Stimulated activated CD4-positive, alpha-beta T cell treated with anti-CD3 and anti-CD28 coated beads, Interleukin-2, amount 100 ng/mL, for 24 hours (primary cell): Measurements from ENCODE around the gene TDP2.
"Not testable (repeated sequence)": the region's sequence is repeated elsewhere in the genome, so short reads cannot be mapped to it uniquely, and the experiment has no call there.

Experiments used
- DNase-seq, 2 donors: peaks; one replicate each; pipeline ENCODE4 v3.0.0-alpha.2; 2020

Gene TDP2

GRCh38 chr6:24678792-24679352, 12.2 kb upstream of the TDP2 start:
- DNase-seq, result not testable (repeated sequence)

- DNase-seq, result no peak
Observed at GRCh38 chr6:24673625-24674024, 6.9 kb upstream of the TDP2 start.

- no peak for DNase-seq
Observed at GRCh38 chr6:24672620-24673182, 6.0 kb upstream of the TDP2 start.

GRCh38 chr6:24671077-24671476, 4.4 kb upstream of the TDP2 start:
- DNase-seq, result not testable (repeated sequence)

DNA sequence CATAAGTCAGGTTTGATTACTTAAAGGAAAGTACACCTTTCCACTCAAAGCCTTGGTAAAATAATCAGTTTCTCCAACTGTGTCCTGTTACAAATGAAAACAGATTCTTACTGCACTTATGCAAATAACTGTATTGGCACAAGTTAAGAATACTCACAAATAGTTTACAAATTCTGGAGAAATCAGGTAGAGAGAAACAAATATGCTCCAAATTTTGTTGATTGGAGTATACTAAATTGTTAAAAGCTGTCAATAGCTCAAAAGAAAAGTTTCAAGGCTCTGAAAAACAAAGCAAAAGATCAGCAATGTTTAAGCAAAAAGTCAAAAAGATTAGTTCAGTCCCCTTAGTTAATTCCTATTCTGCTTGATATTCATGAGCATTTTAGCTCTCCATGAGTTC, 3.8 kb upstream of the TDP2 start:
- not testable (repeated sequence) for DNase-seq

- DNase-seq, result no peak
Observed at GRCh38 chr6:24668997-24669361, 2.3 kb upstream of the TDP2 start.

DNA sequence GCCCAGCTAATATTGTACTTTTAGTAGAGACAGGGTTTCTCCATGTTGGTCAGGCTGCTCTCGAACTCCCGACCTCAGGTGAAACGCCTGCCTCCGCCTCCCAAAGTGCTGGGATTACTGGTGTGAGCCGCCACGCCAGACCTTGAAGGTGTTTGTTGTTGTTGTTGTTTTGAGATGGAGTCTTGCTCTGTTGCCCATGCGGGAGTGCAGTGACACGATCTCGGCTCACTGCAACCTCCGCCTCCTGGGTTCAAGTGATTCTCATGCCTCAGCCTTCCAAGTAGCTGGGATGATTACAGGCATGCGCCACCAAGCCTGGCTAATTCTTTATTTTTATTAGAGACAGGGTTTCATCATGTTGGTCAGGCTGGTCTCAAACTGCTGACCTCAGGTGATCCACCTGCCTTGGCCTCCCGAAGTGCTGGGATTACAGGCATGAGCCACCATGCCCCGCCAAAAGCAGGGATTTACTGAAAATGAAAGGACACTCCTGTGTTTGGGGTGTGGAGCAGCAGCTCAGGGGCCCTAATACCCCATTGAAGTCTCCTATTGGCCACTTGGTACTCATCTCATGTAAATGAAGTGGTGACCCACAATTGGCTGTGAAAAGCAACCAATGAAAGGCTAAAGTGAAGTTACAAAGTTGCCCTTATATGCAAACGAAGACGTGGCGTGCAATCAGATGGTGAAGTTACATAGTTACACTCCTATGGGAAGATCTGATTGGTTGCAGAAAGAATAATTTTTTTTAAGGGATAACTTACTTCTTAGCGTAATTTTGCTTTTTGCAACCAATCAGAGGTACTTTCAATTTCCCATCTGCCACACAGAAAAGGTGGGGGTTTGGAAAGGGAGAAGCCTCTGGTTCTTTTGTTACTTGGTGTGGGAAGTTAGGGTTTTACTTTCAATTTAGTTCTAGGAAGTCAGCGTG, 1.6 kb upstream of the TDP2 start:
- DNase-seq, result not testable (repeated sequence)

DNA sequence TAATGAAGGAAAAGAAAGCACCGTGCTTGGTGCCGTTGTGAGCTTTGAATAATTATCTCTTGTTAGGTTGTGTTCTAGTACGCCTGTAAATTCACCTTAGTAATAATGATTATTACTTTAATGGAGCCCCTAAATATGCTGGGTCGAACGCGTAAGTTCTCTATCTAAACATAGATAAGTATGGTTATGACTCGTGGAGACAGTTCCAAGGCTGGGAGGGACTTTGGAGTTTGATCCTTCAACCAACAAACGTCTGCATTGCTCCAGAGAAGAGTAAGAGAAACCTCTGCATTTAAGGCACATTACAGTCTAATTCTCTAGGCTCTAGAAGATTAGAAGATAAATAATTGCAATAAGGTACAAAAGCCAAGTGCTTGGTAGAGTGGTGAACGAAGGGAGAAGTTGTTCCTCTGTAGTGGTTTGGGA, 692 bp upstream of the TDP2 start:
- no peak for DNase-seq

DNA sequence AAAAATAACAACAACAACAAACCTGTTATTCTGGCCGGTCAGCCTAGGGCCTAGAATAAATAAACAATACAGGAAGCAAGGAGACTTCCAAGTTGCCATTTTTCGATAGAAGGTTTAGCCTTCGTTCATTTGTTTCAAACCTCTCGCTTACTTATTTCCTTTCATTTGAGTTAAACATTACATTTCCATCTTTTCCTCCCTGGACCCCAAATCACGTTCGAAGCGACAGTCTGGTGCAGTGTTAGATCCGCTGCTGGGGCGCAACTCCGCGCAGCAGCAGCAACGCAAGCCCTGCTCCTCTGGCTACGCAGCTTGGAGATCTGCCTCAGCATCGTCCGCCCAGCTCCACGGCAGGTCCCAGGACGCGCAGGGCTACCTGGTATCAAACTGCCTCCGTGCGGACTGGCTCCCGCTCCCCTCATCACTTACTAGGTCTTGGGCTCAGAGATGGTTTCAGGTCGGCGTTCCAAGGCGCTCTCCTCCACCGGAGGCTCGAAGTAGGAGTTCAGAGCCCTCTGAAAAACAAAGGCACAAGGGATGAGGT, 530 bp downstream of the TDP2 start:
- peak in 1 of 2 donors; percentile 50 for DNase-seq

DNA sequence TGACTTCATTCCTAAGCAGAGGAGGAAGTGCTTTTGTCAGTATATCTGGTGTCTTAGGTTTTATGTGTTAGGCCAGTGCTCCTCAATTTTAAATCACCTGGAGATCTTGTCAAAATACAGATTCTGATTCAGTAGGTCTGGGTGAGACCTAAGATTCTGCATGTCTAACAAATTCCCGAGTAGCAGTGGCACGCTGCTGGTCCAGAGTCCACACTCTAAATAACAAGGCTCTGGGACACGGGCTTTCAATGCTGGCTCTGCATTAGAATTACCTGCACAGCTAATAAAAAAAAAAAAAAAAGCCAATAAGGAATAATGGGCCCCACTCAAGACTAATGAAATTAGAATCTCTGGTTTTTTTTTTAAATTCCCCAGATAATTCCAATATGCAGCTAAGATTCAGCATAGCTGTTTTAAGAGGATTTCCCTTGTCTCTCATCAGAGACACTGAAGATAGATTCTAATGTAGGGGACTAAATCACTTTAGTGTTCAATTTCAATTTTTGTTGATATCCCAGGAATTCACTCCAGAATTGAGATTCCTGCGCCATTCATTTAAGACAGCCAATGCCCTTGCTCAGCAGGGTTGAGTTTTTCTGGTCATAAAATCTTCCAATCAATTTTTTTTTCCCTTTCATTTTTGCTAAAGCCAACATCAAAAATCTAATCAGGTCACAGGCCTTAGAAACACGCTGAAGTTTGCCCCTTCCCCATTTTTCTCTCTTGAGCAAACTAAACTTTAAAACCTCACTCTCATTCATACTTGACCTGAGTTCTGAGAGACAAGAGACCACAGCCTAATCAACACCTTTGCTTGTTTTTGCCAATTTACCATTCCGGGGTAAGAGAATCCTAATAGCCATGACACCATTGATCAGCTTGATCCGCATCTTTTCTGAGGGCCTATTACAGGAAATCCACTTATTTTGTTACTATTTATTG, 2.4 kb downstream of the TDP2 start:
- DNase-seq, result no peak

DNA sequence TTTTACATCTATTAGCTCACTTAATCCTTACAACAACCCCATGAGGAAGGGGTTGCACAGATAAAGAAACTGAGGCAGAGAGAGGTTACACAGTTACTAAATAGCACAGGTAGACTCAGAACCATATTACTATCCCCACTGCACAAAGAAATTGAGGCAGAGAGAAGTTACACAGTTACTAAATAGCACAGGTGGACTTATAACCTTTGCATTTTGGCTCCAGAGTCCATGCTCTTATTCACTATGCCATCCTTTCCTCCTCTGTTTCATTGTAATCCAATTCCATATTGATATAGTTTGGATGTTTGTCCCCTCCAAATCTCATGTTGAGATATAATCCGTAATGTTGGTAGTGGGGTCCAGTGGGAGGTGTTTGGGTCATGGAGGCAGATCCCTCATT, 3.5 kb downstream of the TDP2 start:
- no peak for DNase-seq

DNA sequence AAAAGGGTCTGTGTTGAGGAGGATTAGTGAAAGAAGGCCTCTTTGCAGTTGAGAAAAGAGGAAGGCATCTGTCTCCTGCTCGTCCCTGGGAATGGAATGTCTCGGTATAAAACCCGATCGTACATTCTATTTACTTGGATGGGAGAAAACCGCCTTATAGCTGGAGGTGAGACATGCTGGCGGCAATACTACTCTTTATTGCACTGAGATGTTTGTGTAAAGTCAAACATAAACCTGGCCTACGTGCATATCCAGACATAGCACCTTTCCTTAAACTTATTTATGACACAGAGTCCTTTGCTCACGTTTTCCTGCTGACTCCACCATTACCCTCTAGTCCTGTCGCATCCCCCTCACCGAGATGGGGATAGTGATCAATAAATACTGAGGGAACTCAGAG, 4.5 kb downstream of the TDP2 start:
- no peak for DNase-seq

DNA sequence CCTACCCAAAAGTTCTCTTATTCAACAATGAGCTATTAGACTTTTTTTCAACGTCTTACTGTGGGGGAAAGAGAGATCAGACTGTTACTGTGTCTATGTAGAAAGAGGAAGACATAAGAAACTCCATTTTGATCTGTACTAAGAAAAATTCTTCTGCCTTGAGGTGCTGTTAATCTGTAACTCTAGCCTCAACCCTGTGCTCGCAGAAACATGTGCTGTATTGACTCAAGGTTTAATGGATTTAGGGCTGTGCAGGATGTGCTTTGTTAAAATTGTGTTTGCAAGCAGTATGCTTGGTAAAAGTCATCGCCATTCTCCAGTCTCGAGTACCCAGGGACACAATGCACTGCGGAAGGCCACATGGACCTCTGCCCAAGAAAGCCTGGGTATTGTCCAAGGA, 4.9 kb downstream of the TDP2 start:
- DNase-seq, result not testable (repeated sequence)

GRCh38 chr6:24660105-24660504, 6.6 kb downstream of the TDP2 start:
- no peak for DNase-seq

- DNase-seq, result no peak
Observed at GRCh38 chr6:24659561-24659960, 7.1 kb downstream of the TDP2 start.

DNA sequence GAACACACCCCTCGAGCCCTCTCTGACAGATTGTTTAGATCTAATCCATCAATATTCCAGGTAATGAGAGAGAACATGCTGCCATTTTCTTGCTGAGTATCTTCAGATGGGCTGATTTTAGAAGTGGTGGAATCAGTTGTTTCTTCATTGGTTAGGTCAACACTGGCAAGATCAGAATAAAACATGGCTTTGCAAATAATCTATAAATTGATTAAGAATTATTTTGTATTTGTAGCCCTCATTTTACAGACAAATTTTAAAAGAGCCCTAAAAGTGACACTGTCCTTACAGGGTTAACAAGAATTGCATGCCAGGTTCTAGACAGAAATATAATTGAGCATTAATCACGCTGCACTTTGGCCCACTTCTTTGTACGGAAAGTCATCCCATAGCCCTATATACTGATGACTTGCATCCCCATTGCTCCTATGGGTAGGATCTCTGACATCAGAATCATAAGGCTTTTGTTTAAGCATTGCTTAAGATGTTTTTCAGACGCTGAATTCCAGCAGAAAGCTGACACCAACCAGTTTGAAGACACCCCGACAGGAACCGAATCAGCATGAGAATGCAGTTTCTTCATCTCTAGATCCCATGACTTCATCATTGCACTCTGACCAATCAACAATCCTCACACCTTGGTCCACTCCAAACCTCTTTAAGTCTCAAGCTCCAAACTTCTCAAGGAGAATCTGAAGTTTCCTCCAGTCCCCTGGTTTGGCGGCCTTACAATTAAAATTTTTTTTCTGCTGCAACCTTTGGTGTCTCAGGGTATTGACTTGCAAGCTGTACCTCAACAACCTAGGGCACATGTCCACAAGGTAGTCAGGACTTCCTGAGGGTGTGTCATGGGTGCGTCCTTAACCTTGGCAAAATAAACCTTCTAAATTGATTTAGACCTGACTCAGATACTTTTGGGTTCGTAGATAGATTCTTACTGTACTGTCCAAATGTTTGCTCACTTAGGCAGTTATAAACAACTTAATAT, 7.8 kb downstream of the TDP2 start:
- no peak for DNase-seq

- no peak for DNase-seq
Observed at GRCh38 chr6:24655215-24655614, 11.5 kb downstream of the TDP2 start.

GRCh38 chr6:24650365-24650764, 16.3 kb downstream of the TDP2 start:
- DNase-seq, result no peak

DNA sequence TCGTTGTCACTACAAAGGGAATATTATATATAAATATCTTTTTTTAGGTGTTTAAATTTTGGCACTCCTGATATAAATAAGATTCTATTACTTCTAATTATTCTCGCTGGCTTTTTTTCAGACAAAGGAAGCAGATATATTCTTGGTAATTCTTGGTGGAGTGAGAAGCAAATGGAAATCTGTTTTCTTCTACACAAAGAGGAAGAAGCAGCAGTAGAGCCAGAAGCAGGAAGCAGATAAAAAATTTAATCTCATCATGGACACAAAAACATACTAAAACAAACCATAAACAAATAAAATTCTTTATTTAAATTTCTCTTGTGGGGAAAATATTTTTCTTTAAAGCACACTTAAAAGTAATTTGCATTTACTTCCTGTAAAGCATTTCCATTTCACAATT, 17.0 kb downstream of the TDP2 start:
- no peak for DNase-seq

DNA sequence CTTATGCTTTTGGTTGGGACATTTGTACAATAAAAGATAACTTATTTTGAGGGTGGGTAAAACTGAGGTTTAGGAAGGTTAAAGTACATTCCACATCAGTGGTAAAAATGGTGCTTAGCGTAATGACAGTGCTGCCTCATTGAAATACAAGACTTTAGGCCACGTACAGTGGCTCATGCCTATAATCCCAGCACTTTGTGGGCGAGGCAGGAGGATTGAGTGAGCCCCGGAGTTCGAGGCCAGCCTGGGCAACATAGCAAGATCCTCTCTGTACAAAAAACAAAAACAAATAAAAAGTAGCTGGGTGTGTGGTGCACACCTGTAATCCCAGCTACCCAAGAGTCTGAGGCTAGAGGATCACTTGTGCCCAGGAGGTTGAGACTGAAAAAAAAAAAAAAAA, 18.4 kb downstream of the TDP2 start:
- no peak for DNase-seq

DNA sequence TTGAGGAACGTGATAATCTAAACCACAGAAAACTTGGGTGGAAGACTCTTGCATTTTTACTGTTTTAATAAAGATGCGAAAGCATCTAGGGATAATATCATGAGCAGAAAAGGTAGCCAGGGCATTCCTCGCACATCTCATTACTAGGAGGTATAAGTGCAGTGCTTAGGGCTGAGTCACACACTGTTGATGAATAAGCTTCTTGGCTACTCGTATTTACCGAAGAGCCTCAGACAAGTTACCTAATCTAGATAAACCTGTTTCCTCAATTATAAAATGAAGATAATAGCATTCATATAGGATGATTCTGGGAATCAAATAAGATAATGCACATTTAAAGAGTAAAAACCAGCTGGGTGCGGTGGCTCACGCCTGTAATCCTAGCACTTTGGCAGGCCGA, 19.9 kb downstream of the TDP2 start:
- no peak for DNase-seq

DNA sequence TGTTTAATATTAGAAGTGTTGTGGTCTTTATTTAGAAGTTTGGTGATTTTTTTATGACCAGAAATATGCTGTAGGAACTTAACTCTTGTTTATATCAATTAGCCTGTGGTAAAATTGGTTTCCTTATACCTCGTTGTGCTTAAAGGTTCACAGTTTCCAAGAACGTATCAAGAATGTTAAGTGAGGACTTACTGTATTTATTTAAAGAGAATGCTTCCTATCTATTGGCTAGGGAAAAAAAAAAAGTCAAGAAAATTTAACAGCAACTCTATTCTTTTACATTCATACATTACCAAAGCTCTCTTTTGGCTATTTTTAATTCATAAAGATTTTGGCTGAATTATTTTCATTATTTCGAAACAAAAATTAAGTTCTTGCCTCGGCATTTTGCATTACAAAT, 22.3 kb downstream of the TDP2 start:
- no peak for DNase-seq
